ENCODE data around the gene CASP5.

GRCh38 chr11:104984808-104985207 lies 38.2 kb downstream of the CASP5 start:
- TF ChIP-seq SREBF2 (IDR thresholded peaks at IDR 0.05) (no peak), CTCF (IDR thresholded peaks at IDR 0.05) (no peak), JUN (IDR thresholded peaks at IDR 0.05) (no peak), HDAC2 (IDR thresholded peaks at IDR 0.05) (no peak), RFX5 (IDR thresholded peaks at IDR 0.05) (no peak), CHD2 (IDR thresholded peaks at IDR 0.05; ENCODE audit: low read length, partially characterized antibody) (no peak), PBX3 (IDR thresholded peaks at IDR 0.05) (no peak), POLR2A (IDR thresholded peaks at IDR 0.05; ENCODE audit: low read length) (no peak), KDM1A (IDR thresholded peaks at IDR 0.05; ENCODE audit: low read depth) (no peak), EP300 (IDR thresholded peaks at IDR 0.05) (no peak), MYC (IDR thresholded peaks at IDR 0.05; ENCODE audit: borderline replicate concordance, low read length) (no peak)

Measured in A549 (cell line).